ENCODE results near the gene HDAC11. TPM values are rescaled to one million over a fixed set of nuclear protein-coding genes. Genes with fewer than 3 reads are reported as not detected.
A peak's percentile ranks its signal among the peaks of the same experiment; 100 is the strongest.

HDAC11 gene
- total and polyA plus RNA-seq, 4 donors: 16.8 to 22.2 (median 19.4) TPM

GRCh38 chr3:13539292-13539638 lies 59.2 kb downstream of the HDAC11 start:
- Histone ChIP-seq H3K4me1 (ENCODE audit: control insufficient read depth in 1 of 2, insufficient read depth in 2 of 2, low read length in 2 of 2) (no peaks in the 10 kb centered on the region), H3K36me3 (ENCODE audit: control insufficient read depth in 1 of 2, insufficient read depth in 2 of 2, low read length in 1 of 2) (no peaks in the 10 kb centered on the region), H3K27me3 (ENCODE audit: control insufficient read depth in 1 of 2, insufficient read depth in 2 of 2, low read length in 1 of 2) (no peaks in the 10 kb centered on the region), H3K9me3 (ENCODE audit: control insufficient read depth, low read length) (no peaks in the 10 kb centered on the region), H3K27ac (ENCODE audit: low read depth in 1 of 2, low read length in 2 of 2) (no peak overlapping the region), H3K4me3 (ENCODE audit: low read length in 2 of 2) (no peak overlapping the region)
- intact Hi-C loops (cut with DNase I): no loop called here
- DNase-seq (peak in 1 of 2 donors; percentile 70), ATAC-seq (ENCODE audit: low FRiP score) (no peak)
- 96 to 99% methylated on average over 5 of the region's 5 CpGs for WGBS, 2 donors

DNA sequence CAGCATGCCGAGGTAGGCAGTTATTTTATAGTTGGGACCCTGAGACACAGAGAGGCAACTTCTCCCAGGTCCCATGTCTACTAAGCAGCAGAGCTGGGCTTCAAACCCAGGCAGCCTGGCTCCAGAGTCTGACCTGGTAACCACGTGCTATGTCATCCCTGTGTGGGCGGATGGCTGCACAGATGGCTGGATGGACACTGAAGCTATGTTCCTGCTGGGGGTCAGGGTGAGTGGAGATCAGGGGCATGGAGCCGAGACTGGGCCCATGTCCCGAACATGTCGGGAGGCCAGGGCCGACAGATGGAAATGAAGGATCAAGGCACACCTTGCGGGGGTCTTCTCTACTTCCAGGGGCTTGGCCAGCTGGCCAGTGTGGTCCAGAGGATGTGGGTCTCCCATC lies 59.6 kb downstream of the HDAC11 start:
- intact Hi-C loops (cut with DNase I): no loop called here
- Histone ChIP-seq H3K27me3 (ENCODE audit: control insufficient read depth in 1 of 2, insufficient read depth in 2 of 2, low read length in 1 of 2) (no peaks in the 10 kb centered on the region), H3K9me3 (ENCODE audit: control insufficient read depth, low read length) (no peaks in the 10 kb centered on the region), H3K27ac (ENCODE audit: low read depth in 1 of 2, low read length in 2 of 2) (no peak overlapping the region), H3K36me3 (ENCODE audit: control insufficient read depth in 1 of 2, insufficient read depth in 2 of 2, low read length in 1 of 2) (no peaks in the 10 kb centered on the region), H3K4me1 (ENCODE audit: control insufficient read depth in 1 of 2, insufficient read depth in 2 of 2, low read length in 2 of 2) (no peaks in the 10 kb centered on the region), H3K4me3 (ENCODE audit: low read length in 2 of 2) (no peak overlapping the region)
- DNase-seq: peak in 1 of 2 donors; percentile 49
- ATAC-seq (ENCODE audit: low FRiP score): no peak
- 92 to 94% methylated on average over 8 of the region's 8 CpGs for WGBS, 2 donors

- H3K27me3 ChIP-seq (ENCODE audit: control insufficient read depth in 1 of 2, insufficient read depth in 2 of 2, low read length in 1 of 2): no peaks in the 10 kb centered on the region
- peak in 1 of 2 donors; percentile 60 for DNase-seq
- no peak overlapping the region for H3K4me3 ChIP-seq (ENCODE audit: low read length in 2 of 2)
- 76 to 80% methylated on average over 4 of the region's 4 CpGs for WGBS, 2 donors
- H3K9me3 ChIP-seq (ENCODE audit: control insufficient read depth, low read length): no peaks in the 10 kb centered on the region
- intact Hi-C loops (cut with DNase I): no loop called here
- no peak for ATAC-seq (ENCODE audit: low FRiP score)
- H3K4me1 ChIP-seq (ENCODE audit: control insufficient read depth in 1 of 2, insufficient read depth in 2 of 2, low read length in 2 of 2): no peaks in the 10 kb centered on the region
- no peak overlapping the region for H3K27ac ChIP-seq (ENCODE audit: low read depth in 1 of 2, low read length in 2 of 2)
- no peaks in the 10 kb centered on the region for H3K36me3 ChIP-seq (ENCODE audit: control insufficient read depth in 1 of 2, insufficient read depth in 2 of 2, low read length in 1 of 2)
Measured at GRCh38 chr3:13540297-13540995, 60.3 kb downstream of the HDAC11 start.

- no peaks in the 10 kb centered on the region for H3K27me3 ChIP-seq (ENCODE audit: control insufficient read depth in 1 of 2, insufficient read depth in 2 of 2, low read length in 1 of 2)
- H3K36me3 ChIP-seq (ENCODE audit: control insufficient read depth in 1 of 2, insufficient read depth in 2 of 2, low read length in 1 of 2): no peaks in the 10 kb centered on the region
- no peak for DNase-seq
- intact Hi-C loops (cut with DNase I): no loop called here
- no peak overlapping the region for H3K27ac ChIP-seq (ENCODE audit: low read depth in 1 of 2, low read length in 2 of 2)
- WGBS, 2 donors: 60 to 79% methylated on average over 3 of the region's 3 CpGs
- no peak for ATAC-seq (ENCODE audit: low FRiP score)
- no peak overlapping the region for H3K4me3 ChIP-seq (ENCODE audit: low read length in 2 of 2)
- no peaks in the 10 kb centered on the region for H3K4me1 ChIP-seq (ENCODE audit: control insufficient read depth in 1 of 2, insufficient read depth in 2 of 2, low read length in 2 of 2)
- no peaks in the 10 kb centered on the region for H3K9me3 ChIP-seq (ENCODE audit: control insufficient read depth, low read length)
Measured at GRCh38 chr3:13541691-13542090, 61.6 kb downstream of the HDAC11 start.

GRCh38 chr3:13542142-13542541 lies 62.0 kb downstream of the HDAC11 start:
- WGBS, 2 donors: 92 to 93% methylated on average over 3 of the region's 3 CpGs
- intact Hi-C loops (cut with DNase I): no loop called here
- no peaks in the 10 kb centered on the region for H3K4me1 ChIP-seq (ENCODE audit: control insufficient read depth in 1 of 2, insufficient read depth in 2 of 2, low read length in 2 of 2)
- H3K4me3 ChIP-seq (ENCODE audit: low read length in 2 of 2): no peak overlapping the region
- DNase-seq (no peak), ATAC-seq (ENCODE audit: low FRiP score) (no peak)
- H3K9me3 ChIP-seq (ENCODE audit: control insufficient read depth, low read length): no peaks in the 10 kb centered on the region
- H3K27ac ChIP-seq (ENCODE audit: low read depth in 1 of 2, low read length in 2 of 2): no peak overlapping the region
- H3K27me3 ChIP-seq (ENCODE audit: control insufficient read depth in 1 of 2, insufficient read depth in 2 of 2, low read length in 1 of 2): no peaks in the 10 kb centered on the region
- no peaks in the 10 kb centered on the region for H3K36me3 ChIP-seq (ENCODE audit: control insufficient read depth in 1 of 2, insufficient read depth in 2 of 2, low read length in 1 of 2)

- H3K4me1 ChIP-seq (ENCODE audit: control insufficient read depth in 1 of 2, insufficient read depth in 2 of 2, low read length in 2 of 2): no peaks in the 10 kb centered on the region
Measured at GRCh38 chr3:13543253-13543652, 63.1 kb downstream of the HDAC11 start.

GRCh38 chr3:13544293-13544831 lies 64.3 kb downstream of the HDAC11 start:
- 65 to 71% methylated on average over 6 of the region's 6 CpGs for WGBS, 2 donors
- ATAC-seq (ENCODE audit: low FRiP score) (no peak), DNase-seq (no peak)
- Histone ChIP-seq H3K9me3 (ENCODE audit: control insufficient read depth, low read length) (no peaks in the 10 kb centered on the region), H3K27me3 (ENCODE audit: control insufficient read depth in 1 of 2, insufficient read depth in 2 of 2, low read length in 1 of 2) (no peaks in the 10 kb centered on the region), H3K27ac (ENCODE audit: low read depth in 1 of 2, low read length in 2 of 2) (no peak overlapping the region), H3K4me3 (ENCODE audit: low read length in 2 of 2) (no peak overlapping the region), H3K4me1 (ENCODE audit: control insufficient read depth in 1 of 2, insufficient read depth in 2 of 2, low read length in 2 of 2) (no peaks in the 10 kb centered on the region), H3K36me3 (ENCODE audit: control insufficient read depth in 1 of 2, insufficient read depth in 2 of 2, low read length in 1 of 2) (no peaks in the 10 kb centered on the region)
- intact Hi-C loops (cut with DNase I): no loop called here

More at GRCh38 chr3:13543253-13543652, 63.1 kb downstream of the HDAC11 start:
- DNase-seq (peak; percentile 89 to 91), ATAC-seq (ENCODE audit: low FRiP score) (peak; percentile 82)
- WGBS, 2 donors: 23 to 28% methylated on average over 5 of the region's 5 CpGs
- Histone ChIP-seq H3K27ac (ENCODE audit: low read depth in 1 of 2, low read length in 2 of 2) (no peak overlapping the region), H3K9me3 (ENCODE audit: control insufficient read depth, low read length) (no peaks in the 10 kb centered on the region), H3K4me3 (ENCODE audit: low read length in 2 of 2) (no peak overlapping the region), H3K27me3 (ENCODE audit: control insufficient read depth in 1 of 2, insufficient read depth in 2 of 2, low read length in 1 of 2) (no peaks in the 10 kb centered on the region), H3K36me3 (ENCODE audit: control insufficient read depth in 1 of 2, insufficient read depth in 2 of 2, low read length in 1 of 2) (no peaks in the 10 kb centered on the region)
- intact Hi-C loops (cut with DNase I): no loop called here

- no peak for ATAC-seq (ENCODE audit: low FRiP score)
- Histone ChIP-seq H3K4me1 (ENCODE audit: control insufficient read depth in 1 of 2, insufficient read depth in 2 of 2, low read length in 2 of 2) (no peaks in the 10 kb centered on the region), H3K27me3 (ENCODE audit: control insufficient read depth in 1 of 2, insufficient read depth in 2 of 2, low read length in 1 of 2) (no peaks in the 10 kb centered on the region), H3K4me3 (ENCODE audit: low read length in 2 of 2) (no peak overlapping the region), H3K36me3 (ENCODE audit: control insufficient read depth in 1 of 2, insufficient read depth in 2 of 2, low read length in 1 of 2) (no peaks in the 10 kb centered on the region), H3K27ac (ENCODE audit: low read depth in 1 of 2, low read length in 2 of 2) (no peak overlapping the region), H3K9me3 (ENCODE audit: control insufficient read depth, low read length) (no peaks in the 10 kb centered on the region)
- intact Hi-C loops (cut with DNase I): no loop called here
- DNase-seq: peak in 1 of 2 donors; percentile 30
- WGBS, 2 donors: 74 to 84% methylated on average over 9 of the region's 9 CpGs
Measured at GRCh38 chr3:13544951-13545651, 65.0 kb downstream of the HDAC11 start.
